ENCODE data around the gene TMEM200C. TPM values are rescaled to one million over a fixed set of nuclear protein-coding genes. Genes with fewer than 3 reads are reported as not detected.

The TMEM200C gene
- total and polyA plus RNA-seq, 4 donors, result 0.03 to 0.15 (median 0.06) TPM; not detected in 1

GRCh38 chr18:5894611-5895298 lies 567 bp downstream of the TMEM200C start:
- Histone ChIP-seq H3K27ac (ENCODE audit: low read depth in 1 of 2, low read length in 2 of 2) (no peak overlapping the region), H3K36me3 (ENCODE audit: control insufficient read depth in 1 of 2, insufficient read depth in 2 of 2, low read length in 1 of 2) (no peaks in the 10 kb centered on the region), H3K9me3 (ENCODE audit: control insufficient read depth, low read length) (no peaks in the 10 kb centered on the region), H3K4me3 (ENCODE audit: low read length in 2 of 2) (peak overlapping the region in 1 of 2 donors; percentile 42), H3K4me1 (ENCODE audit: control insufficient read depth in 1 of 2, insufficient read depth in 2 of 2, low read length in 2 of 2) (no peaks in the 10 kb centered on the region), H3K27me3 (ENCODE audit: control insufficient read depth in 1 of 2, insufficient read depth in 2 of 2, low read length in 1 of 2) (no peaks in the 10 kb centered on the region)
- intact Hi-C loops (cut with DNase I), result no loop called here
- DNase-seq (peak; percentile 41 to 75), ATAC-seq (ENCODE audit: low FRiP score) (peak; percentile 21)
- 1 to 2% methylated on average over 44 to 56 of the region's 56 CpGs for WGBS, 2 donors

- ATAC-seq (ENCODE audit: low FRiP score) (no peak), DNase-seq (no peak)
- 10 to 22% methylated on average over 13 of the region's 13 CpGs for WGBS, 2 donors
- intact Hi-C loops (cut with DNase I), result no loop called here
- Histone ChIP-seq H3K27ac (ENCODE audit: low read depth in 1 of 2, low read length in 2 of 2) (no peak overlapping the region), H3K4me3 (ENCODE audit: low read length in 2 of 2) (no peak overlapping the region), H3K36me3 (ENCODE audit: control insufficient read depth in 1 of 2, insufficient read depth in 2 of 2, low read length in 1 of 2) (no peaks in the 10 kb centered on the region), H3K4me1 (ENCODE audit: control insufficient read depth in 1 of 2, insufficient read depth in 2 of 2, low read length in 2 of 2) (no peaks in the 10 kb centered on the region), H3K9me3 (ENCODE audit: control insufficient read depth, low read length) (no peaks in the 10 kb centered on the region), H3K27me3 (ENCODE audit: control insufficient read depth in 1 of 2, insufficient read depth in 2 of 2, low read length in 1 of 2) (no peaks in the 10 kb centered on the region)
Observed at GRCh38 chr18:5893956-5894610, 1.2 kb downstream of the TMEM200C start.

GRCh38 chr18:5892823-5893431 lies 2.4 kb downstream of the TMEM200C start:
- DNase-seq (no peak), ATAC-seq (ENCODE audit: low FRiP score) (no peak)
- intact Hi-C loops (cut with DNase I), result no loop called here
- H3K27me3 ChIP-seq (ENCODE audit: control insufficient read depth in 1 of 2, insufficient read depth in 2 of 2, low read length in 1 of 2), result no peaks in the 10 kb centered on the region
- H3K36me3 ChIP-seq (ENCODE audit: control insufficient read depth in 1 of 2, insufficient read depth in 2 of 2, low read length in 1 of 2), result no peaks in the 10 kb centered on the region
- no peak overlapping the region for H3K27ac ChIP-seq (ENCODE audit: low read depth in 1 of 2, low read length in 2 of 2)
- H3K4me1 ChIP-seq (ENCODE audit: control insufficient read depth in 1 of 2, insufficient read depth in 2 of 2, low read length in 2 of 2), result no peaks in the 10 kb centered on the region
- H3K9me3 ChIP-seq (ENCODE audit: control insufficient read depth, low read length), result no peaks in the 10 kb centered on the region
- no peak overlapping the region for H3K4me3 ChIP-seq (ENCODE audit: low read length in 2 of 2)

GRCh38 chr18:5891854-5892215 lies 3.5 kb downstream of the TMEM200C start:
- DNase-seq, result no peak
- H3K27me3 ChIP-seq (ENCODE audit: control insufficient read depth in 1 of 2, insufficient read depth in 2 of 2, low read length in 1 of 2), result no peaks in the 10 kb centered on the region
- H3K27ac ChIP-seq (ENCODE audit: low read depth in 1 of 2, low read length in 2 of 2), result no peak overlapping the region
- ATAC-seq (ENCODE audit: low FRiP score), result no peak
- intact Hi-C loops (cut with DNase I), result no loop called here
- H3K9me3 ChIP-seq (ENCODE audit: control insufficient read depth, low read length), result no peaks in the 10 kb centered on the region
- no peaks in the 10 kb centered on the region for H3K4me1 ChIP-seq (ENCODE audit: control insufficient read depth in 1 of 2, insufficient read depth in 2 of 2, low read length in 2 of 2)
- 76 to 78% methylated on average over 15 of the region's 15 CpGs for whole genome bisulfite sequencing, 2 donors
- no peak overlapping the region for H3K4me3 ChIP-seq (ENCODE audit: low read length in 2 of 2)
- no peaks in the 10 kb centered on the region for H3K36me3 ChIP-seq (ENCODE audit: control insufficient read depth in 1 of 2, insufficient read depth in 2 of 2, low read length in 1 of 2)

GRCh38 chr18:5891184-5891853 lies 4.0 kb downstream of the TMEM200C start:
- Histone ChIP-seq H3K9me3 (ENCODE audit: control insufficient read depth, low read length) (no peaks in the 10 kb centered on the region), H3K4me1 (ENCODE audit: control insufficient read depth in 1 of 2, insufficient read depth in 2 of 2, low read length in 2 of 2) (no peaks in the 10 kb centered on the region), H3K27ac (ENCODE audit: low read depth in 1 of 2, low read length in 2 of 2) (no peak overlapping the region), H3K36me3 (ENCODE audit: control insufficient read depth in 1 of 2, insufficient read depth in 2 of 2, low read length in 1 of 2) (no peaks in the 10 kb centered on the region), H3K4me3 (ENCODE audit: low read length in 2 of 2) (no peak overlapping the region), H3K27me3 (ENCODE audit: control insufficient read depth in 1 of 2, insufficient read depth in 2 of 2, low read length in 1 of 2) (no peaks in the 10 kb centered on the region)
- 16 to 19% methylated on average over 30 to 70 of the region's 70 CpGs for WGBS, 2 donors
- no peak for DNase-seq
- intact Hi-C loops (cut with DNase I), result no loop called here
- ATAC-seq (ENCODE audit: low FRiP score), result no peak

- WGBS, 2 donors, result 2% methylated on average over 53 to 106 of the region's 106 CpGs
- no peaks in the 10 kb centered on the region for H3K9me3 ChIP-seq (ENCODE audit: control insufficient read depth, low read length)
- H3K36me3 ChIP-seq (ENCODE audit: control insufficient read depth in 1 of 2, insufficient read depth in 2 of 2, low read length in 1 of 2), result no peaks in the 10 kb centered on the region
- H3K27me3 ChIP-seq (ENCODE audit: control insufficient read depth in 1 of 2, insufficient read depth in 2 of 2, low read length in 1 of 2), result no peaks in the 10 kb centered on the region
- DNase-seq (peak; percentile 48 to 78), ATAC-seq (ENCODE audit: low FRiP score) (no peak)
- H3K4me3 ChIP-seq (ENCODE audit: low read length in 2 of 2), result no peak overlapping the region
- no peaks in the 10 kb centered on the region for H3K4me1 ChIP-seq (ENCODE audit: control insufficient read depth in 1 of 2, insufficient read depth in 2 of 2, low read length in 2 of 2)
- no peak overlapping the region for H3K27ac ChIP-seq (ENCODE audit: low read depth in 1 of 2, low read length in 2 of 2)
- intact Hi-C loops (cut with DNase I), result no loop called here
Observed at GRCh38 chr18:5890331-5891183, 4.8 kb downstream of the TMEM200C start.

GRCh38 chr18:5885361-5885760 lies 10.0 kb downstream of the TMEM200C start:
- no peak for ATAC-seq (ENCODE audit: low FRiP score)
- no peaks in the 10 kb centered on the region for H3K36me3 ChIP-seq (ENCODE audit: control insufficient read depth in 1 of 2, insufficient read depth in 2 of 2, low read length in 1 of 2)
- no peaks in the 10 kb centered on the region for H3K27me3 ChIP-seq (ENCODE audit: control insufficient read depth in 1 of 2, insufficient read depth in 2 of 2, low read length in 1 of 2)
- 50 to 59% methylated on average over 2 of the region's 2 CpGs for WGBS, 2 donors
- H3K9me3 ChIP-seq (ENCODE audit: control insufficient read depth, low read length), result no peaks in the 10 kb centered on the region
- intact Hi-C loops (cut with DNase I), result no loop called here
- H3K27ac ChIP-seq (ENCODE audit: low read depth in 1 of 2, low read length in 2 of 2), result no peak overlapping the region
- H3K4me1 ChIP-seq (ENCODE audit: control insufficient read depth in 1 of 2, insufficient read depth in 2 of 2, low read length in 2 of 2), result no peaks in the 10 kb centered on the region
- no peak for DNase-seq
- H3K4me3 ChIP-seq (ENCODE audit: low read length in 2 of 2), result no peak overlapping the region

- intact Hi-C loops (cut with DNase I), result no loop called here
- no peak for DNase-seq
- Histone ChIP-seq H3K9me3 (ENCODE audit: control insufficient read depth, low read length) (no peaks in the 10 kb centered on the region), H3K27me3 (ENCODE audit: control insufficient read depth in 1 of 2, insufficient read depth in 2 of 2, low read length in 1 of 2) (no peaks in the 10 kb centered on the region), H3K36me3 (ENCODE audit: control insufficient read depth in 1 of 2, insufficient read depth in 2 of 2, low read length in 1 of 2) (no peaks in the 10 kb centered on the region), H3K4me3 (ENCODE audit: low read length in 2 of 2) (no peak overlapping the region), H3K27ac (ENCODE audit: low read depth in 1 of 2, low read length in 2 of 2) (no peak overlapping the region), H3K4me1 (ENCODE audit: control insufficient read depth in 1 of 2, insufficient read depth in 2 of 2, low read length in 2 of 2) (no peaks in the 10 kb centered on the region)
- ATAC-seq (ENCODE audit: low FRiP score), result no peak
- WGBS, 2 donors, result 76 to 86% methylated on average over 1 of the region's 1 CpG
Observed at GRCh38 chr18:5884375-5884774, 10.9 kb downstream of the TMEM200C start.
